ENCODE results near the gene TRIM31.
A peak's percentile ranks its signal among the peaks of the same experiment; 100 is the strongest.

The TRIM31 gene

GRCh38 chr6:30131947-30132497 is 19.1 kb upstream of the TRIM31 start:
- TF ChIP-seq CTCF (IDR thresholded peaks at IDR 0.05; ENCODE audit: extremely low read depth, missing control alignments): no peak
- no peak for DNase-seq (ENCODE audit: low spot score)

- peak; percentile 99 for TF ChIP-seq CTCF (IDR thresholded peaks at IDR 0.05; ENCODE audit: extremely low read depth, missing control alignments)
- DNase-seq (ENCODE audit: low spot score): peak; percentile 89
Observed at GRCh38 chr6:30130887-30131862, 18.3 kb upstream of the TRIM31 start.

GRCh38 chr6:30130179-30130679 is 17.3 kb upstream of the TRIM31 start:
- TF ChIP-seq CTCF (IDR thresholded peaks at IDR 0.05; ENCODE audit: extremely low read depth, missing control alignments): no peak
- no peak for DNase-seq (ENCODE audit: low spot score)

GRCh38 chr6:30129265-30130178 is 16.6 kb upstream of the TRIM31 start:
- no peak for TF ChIP-seq CTCF (IDR thresholded peaks at IDR 0.05; ENCODE audit: extremely low read depth, missing control alignments)
- DNase-seq (ENCODE audit: low spot score): no peak

- TF ChIP-seq CTCF (IDR thresholded peaks at IDR 0.05; ENCODE audit: extremely low read depth, missing control alignments): no peak
- no peak for DNase-seq (ENCODE audit: low spot score)
Observed at GRCh38 chr6:30127238-30128093, 14.6 kb upstream of the TRIM31 start.

GRCh38 chr6:30122515-30122914 is 9.6 kb upstream of the TRIM31 start:
- DNase-seq (ENCODE audit: low spot score): no peak
- no peak for TF ChIP-seq CTCF (IDR thresholded peaks at IDR 0.05; ENCODE audit: extremely low read depth, missing control alignments)

Measured in GM20000 (cell line).